Neural cell (in vitro differentiated cells): Measurements from ENCODE around the gene PCDHGC3. TPM values are rescaled to one million over a fixed set of nuclear protein-coding genes. Genes with fewer than 3 reads are reported as not detected.

Source experiments
- H2AFZ ChIP-seq: fragments of 200-600, 300-800 bp; sonication (generic), shearing (Covaris generic); 2 replicates; pipeline ENCODE4 v1.6.0; 2014; ENCODE audit warnings: low read depth, mild to moderate bottlenecking, antibody characterized with exemption, low read length, moderate library complexity
- H3F3A ChIP-seq: fragments of 200-600 bp; shearing (Covaris generic); 2 replicates; pipeline ENCODE4 v1.6.1; 2016; ENCODE audit warnings: mild to moderate bottlenecking, moderate library complexity, mixed read lengths, antibody characterized with exemption, low read length; ENCODE audit not compliant: insufficient read depth, poor library complexity, severe bottlenecking
- H3K27ac ChIP-seq: fragments of 200-600, 300-800 bp; sonication (generic), shearing (Covaris generic); 2 replicates; pipeline ENCODE4 v1.5.1; 2014; ENCODE audit warnings: mild to moderate bottlenecking, low read length, moderate library complexity
- H3K27me3 ChIP-seq: fragments of 300-800, 200-600 bp; sonication (generic), shearing (Covaris generic); 2 replicates; pipeline ENCODE4 v1.6.0; 2014; ENCODE audit warnings: mild to moderate bottlenecking, low read depth, low read length, moderate library complexity; ENCODE audit not compliant: insufficient read depth
- H3K36me3 ChIP-seq: fragments of 300-800, 200-600 bp; sonication (generic), shearing (Covaris generic); 2 replicates; pipeline ENCODE4 v1.5.1; 2014; ENCODE audit warnings: mild to moderate bottlenecking, antibody characterized with exemption, low read length, moderate library complexity; ENCODE audit not compliant: insufficient read depth
- H3K4me2 ChIP-seq: fragments of 300-800, 200-600 bp; sonication (generic), shearing (Covaris generic); 2 replicates; pipeline ENCODE4 v1.6.0; 2014; ENCODE audit warnings: mild to moderate bottlenecking, low read length
- H3K4me3 ChIP-seq: fragments of 300-800, 200-600 bp; sonication (generic), shearing (Covaris generic); 2 replicates; pipeline ENCODE4 v1.5.1; 2014; ENCODE audit warnings: mild to moderate bottlenecking, low read length, moderate library complexity
- H3K79me2 ChIP-seq: fragments of 200-600 bp; shearing (Covaris generic); replicated peaks from 2 replicates; pipeline ENCODE4 v1.6.0; 2014; ENCODE audit warnings: mild to moderate bottlenecking, low read length, moderate library complexity; ENCODE audit not compliant: insufficient read depth
- H3K9ac ChIP-seq: fragments of 300-800, 200-600 bp; sonication (generic), shearing (Covaris generic); 2 replicates; pipeline ENCODE4 v1.6.1; 2016; ENCODE audit warnings: mild to moderate bottlenecking, low read length, mixed read lengths
- H3K9me2 ChIP-seq: fragments of 200-600 bp; shearing (Covaris generic); 2 replicates; pipeline ENCODE4 v1.6.1; 2016; ENCODE audit warnings: mild to moderate bottlenecking, low read length, mixed read lengths; ENCODE audit not compliant: insufficient read depth
- H3K9me3 ChIP-seq: fragments of 200-600, 300-800 bp; sonication (generic), shearing (Covaris generic); 2 replicates; pipeline ENCODE4 v1.6.1; 2016; ENCODE audit warnings: mild to moderate bottlenecking, mixed run types, low read length, moderate library complexity, mixed read lengths
- H4K20me1 ChIP-seq: fragments of 200-600 bp; shearing (Covaris generic); 2 replicates; pipeline ENCODE4 v1.6.1; 2016; ENCODE audit warnings: mild to moderate bottlenecking, mixed run types; ENCODE audit not compliant: insufficient read depth
- CTCF ChIP-seq: fragments of 450-650 bp; IDR thresholded peaks from 2 replicates; pipeline ENCODE4 v1.5.1; 2014; ENCODE audit warnings: antibody characterized with exemption, mild to moderate bottlenecking, moderate library complexity; ENCODE audit not compliant: poor library complexity, severe bottlenecking
- EP300 ChIP-seq: fragments of 450-650 bp; conservative IDR thresholded peaks from 2 replicates; pipeline ENCODE4 v1.6.1; 2014; ENCODE audit warnings: antibody characterized with exemption, mild to moderate bottlenecking, moderate library complexity; ENCODE audit not compliant: poor library complexity, severe bottlenecking
- EZH2 ChIP-seq: fragments of 200-600, 300-800 bp; shearing (Covaris generic), sonication (generic); IDR thresholded peaks from 2 replicates; pipeline ENCODE4 v1.6.1; 2014; ENCODE audit warnings: antibody characterized with exemption, low read length, borderline replicate concordance, mild to moderate bottlenecking; ENCODE audit not compliant: insufficient read depth, poor library complexity, severe bottlenecking
- MXI1 ChIP-seq: fragments of 450-650 bp; conservative IDR thresholded peaks from 2 replicates; pipeline ENCODE4 v1.6.1; 2014; ENCODE audit warnings: antibody characterized with exemption, mild to moderate bottlenecking; ENCODE audit not compliant: poor library complexity, severe bottlenecking
- POLR2AphosphoS5 ChIP-seq: IDR thresholded peaks from 2 replicates; pipeline ENCODE4 v1.6.1; 2012
- RAD21 ChIP-seq: fragments of 450-650 bp; conservative IDR thresholded peaks from 2 replicates; pipeline ENCODE4 v1.6.1; 2014; ENCODE audit warnings: antibody characterized with exemption, mild to moderate bottlenecking, moderate library complexity
- REST ChIP-seq: IDR thresholded peaks from 2 replicates; pipeline ENCODE4 v1.6.1; 2012; ENCODE audit warnings: borderline replicate concordance
- SMC3 ChIP-seq: fragments of 450-650 bp; conservative IDR thresholded peaks from 2 replicates; pipeline ENCODE4 v1.6.1; 2014; ENCODE audit warnings: antibody characterized with exemption, mild to moderate bottlenecking, moderate library complexity; ENCODE audit not compliant: poor library complexity
- TAF1 ChIP-seq: IDR thresholded peaks from 2 replicates; pipeline ENCODE4 v1.6.1; 2012; ENCODE audit warnings: low read depth
- polyA minus RNA-seq: library from RNA; depleted of rRNA, polyadenylated mRNA; stranded (reverse); fragments of >200 nt; gene quantifications from 2 replicates; pipeline ENCODE4 v1.2.3, GENCODE V29; 2014
- polyA plus RNA-seq: library from polyadenylated mRNA; depleted of rRNA; stranded (reverse); fragments of >200 nt; gene quantifications from 2 replicates; pipeline ENCODE4 v1.2.3, GENCODE V29; 2014

PCDHGC3 gene
- polyA plus RNA-seq (2.1 and 2.8 TPM in 2 replicates), polyA minus RNA-seq (11.0 and 11.6 TPM in 2 replicates)

GRCh38 chr5:141475625-141476131 lies at the start of gene PCDHGC3:
Gene PCDHGC3, plus strand, starts transcription at chr5:141475966. Its CDS starts 151 bp downstream, at chr5:141476117.
- no peak within 1 kb of the TSS for H3K9ac ChIP-seq
- peaks cover 29% of the 10 kb centered on the region for H3K36me3 ChIP-seq
- H3K27me3 ChIP-seq, result no peaks in the 10 kb centered on the region
- no peaks in the 10 kb centered on the region for H3F3A ChIP-seq
- peaks cover 12% of the 10 kb centered on the region for H3K79me2 ChIP-seq
- H3K4me3 ChIP-seq, result peak within 1 kb of the TSS; percentile 58
- H4K20me1 ChIP-seq, result no peaks in the 10 kb centered on the region
- no peak within 1 kb of the TSS for H2AFZ ChIP-seq
- no peak within 1 kb of the TSS for H3K4me2 ChIP-seq
- TF ChIP-seq RAD21, result peak; percentile 12
- TF ChIP-seq EZH2, result no peak
- peak; percentile 24 for TF ChIP-seq CTCF
- peaks cover 32% of the 10 kb centered on the region for H3K9me3 ChIP-seq
- no peak within 1 kb of the TSS for H3K27ac ChIP-seq
- no peaks in the 10 kb centered on the region for H3K9me2 ChIP-seq

- Histone ChIP-seq H3K79me2 (peaks cover 37% of the 10 kb centered on the region), H3K4me3 (peak overlapping the region; percentile 13), H2AFZ (no peak overlapping the region), H3K27me3 (no peaks in the 10 kb centered on the region), H3K9ac (no peak overlapping the region), H3K4me2 (no peak overlapping the region), H3K36me3 (peaks cover 71% of the 10 kb centered on the region), H3K27ac (no peak overlapping the region), H3F3A (no peaks in the 10 kb centered on the region), H4K20me1 (no peaks in the 10 kb centered on the region), H3K9me3 (peaks cover 80% of the 10 kb centered on the region), H3K9me2 (no peaks in the 10 kb centered on the region)
- TF ChIP-seq TAF1, result no peak
- TF ChIP-seq SMC3, result no peak
- TF ChIP-seq EP300, result no peak
Observed at GRCh38 chr5:141427783-141428426, 47.9 kb upstream of the PCDHGC3 start.

GRCh38 chr5:141430332-141431113 lies 45.2 kb upstream of the PCDHGC3 start, which contains the start of gene PCDHGA12:
Gene PCDHGA12, plus strand, starts transcription at chr5:141430507. Its CDS starts 253 bp downstream, at chr5:141430760.
- H3K9me3 ChIP-seq, result peaks cover 68% of the 10 kb centered on the region
- no peak within 1 kb of the TSS for H3K4me2 ChIP-seq
- TF ChIP-seq MXI1 (no peak), TAF1 (no peak), RAD21 (no peak), POLR2AphosphoS5 (no peak), SMC3 (no peak), REST (no peak), EP300 (no peak), EZH2 (no peak), CTCF (no peak)
- no peaks in the 10 kb centered on the region for H4K20me1 ChIP-seq
- H3K36me3 ChIP-seq, result peaks cover 50% of the 10 kb centered on the region
- no peak within 1 kb of the TSS for H2AFZ ChIP-seq
- H3K9ac ChIP-seq, result no peak within 1 kb of the TSS
- peaks cover 23% of the 10 kb centered on the region for H3K79me2 ChIP-seq
- no peaks in the 10 kb centered on the region for H3F3A ChIP-seq
- no peaks in the 10 kb centered on the region for H3K9me2 ChIP-seq
- H3K4me3 ChIP-seq, result peak within 1 kb of the TSS; percentile 13
- H3K27me3 ChIP-seq, result no peaks in the 10 kb centered on the region
- H3K27ac ChIP-seq, result no peak within 1 kb of the TSS
